HG03064 (cell line): ENCODE measurements around the gene IQSEC1.
"Not testable (repeated sequence)": the region's sequence is repeated elsewhere in the genome, so short reads cannot be mapped to it uniquely, and the experiment has no call there.

ENCODE experiments used
- ATAC-seq: cut with Tn5 transposase; IDR thresholded peaks from one replicate; pipeline ENCODE4 v1.9.1; 2021; ENCODE audit warnings: low read depth; ENCODE audit not compliant: unreplicated experiment

The IQSEC1 gene

GRCh38 chr3:12862387-12862786 lies 210.8 kb downstream of the IQSEC1 start:
- ATAC-seq: no peak

- no peak for ATAC-seq
These were observed 211.6 kb downstream of the IQSEC1 start for GRCh38 chr3:12861611-12862010.

GRCh38 chr3:12859840-12860239 lies 213.4 kb downstream of the IQSEC1 start:
- no peak for ATAC-seq

GRCh38 chr3:12856626-12857025 lies 216.6 kb downstream of the IQSEC1 start:
- no peak for ATAC-seq

DNA sequence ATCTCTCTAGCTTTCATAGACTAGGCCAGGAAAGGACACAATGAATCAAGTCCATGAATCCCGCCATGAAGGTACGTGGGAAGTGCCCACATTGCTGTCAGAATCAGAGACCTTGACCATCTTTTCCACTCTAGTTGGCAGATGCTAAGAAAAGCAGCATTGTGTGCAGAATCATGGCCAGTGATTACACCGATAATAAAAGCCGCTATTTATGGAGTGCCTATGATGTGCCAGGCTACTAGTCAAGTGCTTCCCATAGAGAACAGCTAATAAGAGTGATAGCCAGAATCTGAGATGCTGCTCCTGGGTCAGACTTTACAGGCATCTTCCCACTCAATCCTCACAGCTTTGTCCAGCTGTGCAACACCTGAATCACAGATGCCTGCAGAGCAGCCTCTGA lies 218.7 kb downstream of the IQSEC1 start:
- no peak for ATAC-seq

GRCh38 chr3:12853847-12854246 lies 219.4 kb downstream of the IQSEC1 start:
- not testable (repeated sequence) for ATAC-seq

DNA sequence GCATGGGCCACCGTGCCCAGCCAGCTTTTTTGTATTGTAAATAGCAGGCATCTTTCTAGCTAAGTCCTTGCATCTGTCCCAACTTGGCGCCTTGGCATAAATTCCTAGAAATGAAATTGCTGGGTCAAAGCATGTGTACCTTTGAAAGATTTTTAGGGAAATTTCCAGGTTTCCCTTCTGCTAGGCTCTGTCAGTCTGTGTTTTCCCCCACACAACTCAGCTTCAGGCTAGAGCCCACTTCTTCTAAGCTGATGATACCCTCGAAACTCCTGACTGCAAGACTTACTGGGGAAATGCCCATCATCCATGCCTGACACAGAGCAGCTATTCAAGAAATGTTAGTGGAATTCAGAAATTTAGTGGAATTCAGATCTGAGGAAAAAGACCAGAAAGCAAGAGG lies 221.0 kb downstream of the IQSEC1 start:
- no peak for ATAC-seq
